Measurements from ENCODE around the gene C16orf96.

Gene C16orf96

GRCh38 chr16:4649744-4650442 is 93.8 kb downstream of the C16orf96 start:
- DNase-seq = no peak

Data from fibroblast of skin of back (primary cell).